ENCODE measurements around the gene DMAC2L. TPM values are rescaled to one million over a fixed set of nuclear protein-coding genes. Genes with fewer than 3 reads are reported as not detected.
"Not testable (repeated sequence)": the region's sequence is repeated elsewhere in the genome, so short reads cannot be mapped to it uniquely, and the experiment has no call there.

DMAC2L gene
- total RNA-seq, 2 donors from 2014 or later, result 14.9 to 16.6 TPM

DNA sequence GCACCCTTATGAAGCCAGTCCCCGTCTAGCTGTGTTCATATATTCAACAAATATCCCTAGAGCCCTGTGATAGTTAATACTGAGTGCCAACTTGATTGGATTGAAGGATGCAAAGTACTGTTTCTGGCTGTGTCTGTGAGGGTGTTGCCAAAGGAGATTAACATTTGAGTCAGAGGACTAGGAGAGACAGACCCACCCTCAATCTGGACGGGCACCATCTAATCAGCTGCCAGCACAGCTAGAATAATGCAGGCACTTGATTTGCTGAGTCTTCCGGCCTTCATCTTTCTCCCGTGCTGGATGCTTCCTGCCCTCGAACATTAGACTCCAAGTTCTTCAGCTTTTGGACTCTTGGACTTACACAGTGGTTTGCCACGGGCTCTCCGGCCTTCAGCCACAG, 53.4 kb downstream of the DMAC2L start:
- peak overlapping the region; percentile 87 to 91 for H3K27ac Mint-ChIP-seq
- H3K27me3 Mint-ChIP-seq; H3K36me3 Mint-ChIP-seq; DNase-seq (ENCODE audit: low spot score); ATAC-seq; H3K9me3 Mint-ChIP-seq: not testable (repeated sequence)
- H3K4me1 Mint-ChIP-seq (ENCODE audit: low read depth in 2 of 2), result peaks cover 39 to 41% of the 10 kb centered on the region in 2 donors
- peak overlapping the region; percentile 76 for H3K4me3 Mint-ChIP-seq

DNA sequence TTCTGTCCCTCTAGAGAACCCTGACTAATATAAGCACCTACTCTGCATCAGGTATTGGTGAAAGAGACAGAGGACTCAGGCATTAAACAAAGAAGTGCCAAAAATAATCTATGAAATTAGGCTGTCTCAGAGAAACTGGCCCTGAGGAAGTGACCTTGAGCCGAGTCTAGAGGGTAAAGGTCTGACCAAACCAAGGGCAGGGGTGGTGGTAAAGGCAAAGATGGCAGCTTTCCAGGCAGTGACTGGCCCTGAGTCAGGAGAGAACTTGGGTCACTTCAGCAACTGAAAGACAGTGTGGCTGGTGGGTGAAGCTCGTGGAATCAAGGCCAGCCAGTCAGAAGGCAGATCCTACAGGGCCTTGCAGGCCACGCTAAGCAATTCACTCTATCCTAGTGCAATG, 54.0 kb downstream of the DMAC2L start:
- Mint-ChIP-seq H3K9me3 (no peaks in the 10 kb centered on the region), H3K27me3 (no peaks in the 10 kb centered on the region), H3K4me3 (peak overlapping the region; percentile 76), H3K4me1 (ENCODE audit: low read depth in 2 of 2) (peaks cover 35 to 41% of the 10 kb centered on the region in 2 donors), H3K27ac (peak overlapping the region; percentile 87 to 91), H3K36me3 (peaks cover 6% of the 10 kb centered on the region)
- DNase-seq (ENCODE audit: low spot score) (no peak), ATAC-seq (peak in 1 of 2 donors; percentile 20)

DNA sequence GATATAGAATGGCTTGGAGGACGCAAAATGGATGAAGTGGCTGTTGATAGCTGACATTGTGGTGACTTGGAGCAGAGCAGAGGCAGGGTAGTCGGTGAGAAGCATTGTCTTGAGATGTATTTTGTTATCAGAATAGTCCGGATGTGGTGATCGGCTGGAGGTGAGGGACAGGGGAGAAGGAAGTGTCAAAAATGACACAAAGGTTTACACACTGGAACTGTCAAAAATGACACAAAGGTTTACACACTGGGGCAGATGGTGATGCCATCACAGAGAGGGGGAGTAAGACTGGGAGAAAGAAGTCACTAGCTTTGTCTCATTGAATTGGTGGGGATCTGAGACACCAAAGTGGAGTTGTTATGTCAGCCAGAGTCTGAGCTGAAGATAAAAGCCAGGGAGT, 54.5 kb downstream of the DMAC2L start:
- no peaks in the 10 kb centered on the region for H3K27me3 Mint-ChIP-seq
- DNase-seq (ENCODE audit: low spot score) (no peak), ATAC-seq (peak; percentile 64 to 72)
- peak overlapping the region; percentile 87 to 91 for H3K27ac Mint-ChIP-seq
- H3K9me3 Mint-ChIP-seq, result no peaks in the 10 kb centered on the region
- H3K4me1 Mint-ChIP-seq (ENCODE audit: low read depth in 2 of 2), result peaks cover 35 to 41% of the 10 kb centered on the region in 2 donors
- peak overlapping the region; percentile 76 for H3K4me3 Mint-ChIP-seq
- peaks cover 6% of the 10 kb centered on the region for H3K36me3 Mint-ChIP-seq

DNA sequence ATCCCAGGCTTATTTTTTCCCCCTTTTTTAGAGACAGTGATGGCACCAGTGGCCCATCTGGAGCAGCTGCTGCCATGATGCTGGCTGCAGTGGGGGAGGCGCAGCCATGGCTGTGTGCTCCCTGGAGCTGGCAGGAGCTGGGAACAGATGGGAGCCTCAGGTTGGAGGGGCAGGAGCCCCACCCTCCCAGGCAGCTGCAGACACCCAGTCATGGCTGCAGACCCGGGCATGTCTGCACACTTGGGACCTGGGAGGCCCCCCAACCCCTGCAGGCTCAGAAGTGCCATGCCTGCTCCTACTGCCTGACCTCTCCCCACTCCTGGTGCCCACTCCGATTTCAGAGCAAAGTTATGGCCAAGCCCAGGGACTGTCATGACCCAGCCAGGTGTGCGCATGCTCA, 59.4 kb downstream of the DMAC2L start:
- ATAC-seq (no peak), DNase-seq (ENCODE audit: low spot score) (no peak)
- peaks cover 9 to 12% of the 10 kb centered on the region in 2 donors for H3K4me1 Mint-ChIP-seq (ENCODE audit: low read depth in 2 of 2)
- H3K9me3 Mint-ChIP-seq, result no peaks in the 10 kb centered on the region
- H3K27ac Mint-ChIP-seq, result no peak overlapping the region
- H3K4me3 Mint-ChIP-seq, result no peak overlapping the region
- H3K36me3 Mint-ChIP-seq, result no peaks in the 10 kb centered on the region
- no peaks in the 10 kb centered on the region for H3K27me3 Mint-ChIP-seq

DNA sequence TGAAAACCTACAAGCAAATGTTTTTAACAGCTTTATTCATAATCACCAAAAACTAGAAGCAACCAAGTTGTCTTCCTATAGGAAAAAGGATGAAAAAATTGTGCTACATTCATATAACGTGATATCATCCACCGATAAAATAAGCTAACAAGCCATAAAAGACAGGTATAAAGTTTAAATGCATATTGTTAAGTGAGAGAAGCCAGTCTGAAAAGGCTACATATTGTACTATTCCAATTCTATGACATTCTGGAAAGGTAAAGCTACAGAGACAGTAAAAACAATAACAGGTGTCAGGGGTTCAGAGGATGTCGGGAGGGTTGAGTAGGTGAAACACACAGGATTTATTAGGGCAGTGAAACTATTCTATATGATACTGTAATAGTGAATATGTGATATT, 61.8 kb downstream of the DMAC2L start:
- no peak overlapping the region for H3K27ac Mint-ChIP-seq
- ATAC-seq, result no peak
- H3K4me3 Mint-ChIP-seq, result no peak overlapping the region
- H3K9me3 Mint-ChIP-seq, result no peaks in the 10 kb centered on the region
- no peaks in the 10 kb centered on the region for H3K36me3 Mint-ChIP-seq
- H3K4me1 Mint-ChIP-seq (ENCODE audit: low read depth in 2 of 2), result peaks cover 0 to 4% of the 10 kb centered on the region in 2 donors
- H3K27me3 Mint-ChIP-seq, result no peaks in the 10 kb centered on the region
- DNase-seq (ENCODE audit: low spot score), result no peak

DNA sequence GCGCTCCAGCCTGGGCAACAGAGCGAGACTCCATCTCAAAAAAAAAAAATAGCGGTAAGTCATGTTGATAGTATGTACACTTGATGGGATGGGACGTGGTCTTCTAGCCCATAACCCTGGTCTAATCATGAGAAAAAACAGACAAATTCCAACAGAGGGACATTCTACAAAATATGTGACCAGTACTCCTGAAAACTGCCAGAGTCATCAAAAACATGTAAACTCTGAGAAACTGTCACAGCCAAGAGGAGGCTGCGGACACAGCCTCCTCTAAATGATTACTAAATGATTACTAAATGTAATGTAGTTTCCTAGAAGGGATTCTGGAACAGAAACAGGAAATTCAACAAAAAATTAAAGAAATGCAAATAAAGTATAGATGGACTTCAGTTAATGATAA, 63.6 kb downstream of the DMAC2L start:
- H3K4me1 Mint-ChIP-seq (ENCODE audit: low read depth in 2 of 2), result peaks cover 0 to 4% of the 10 kb centered on the region in 2 donors
- DNase-seq (ENCODE audit: low spot score) (no peak), ATAC-seq (no peak)
- no peak overlapping the region for H3K4me3 Mint-ChIP-seq
- H3K27me3 Mint-ChIP-seq, result no peaks in the 10 kb centered on the region
- no peaks in the 10 kb centered on the region for H3K36me3 Mint-ChIP-seq
- no peaks in the 10 kb centered on the region for H3K9me3 Mint-ChIP-seq
- no peak overlapping the region for H3K27ac Mint-ChIP-seq

Other genes starting within 250 kb of the DMAC2L start
- 10 to 100 TPM; 14.0 to 24.6 TPM for gene VCPKMT, start 195.8 kb upstream of the DMAC2L start, total RNA-seq
- 10 to 100 TPM; 38.6 to 52.1 TPM for gene SOS2, start 80.7 kb upstream of the DMAC2L start, total RNA-seq
- 10 to 100 TPM; 14.2 to 15.4 TPM for gene L2HGDH, start 95 bp upstream of the DMAC2L start, total RNA-seq
- gene CDKL1, start 84.6 kb downstream of the DMAC2L start, total RNA-seq, result 1 to 10 TPM; 2.3 to 7.3 TPM
- gene MAP4K5, start 220.2 kb downstream of the DMAC2L start, total RNA-seq, result 10 to 100 TPM; 48.7 to 59.3 TPM
- gene ATL1, start 247.8 kb downstream of the DMAC2L start, total RNA-seq, result 1 to 10 TPM in 1 of 2 donors, under 1 TPM in 1; 0.62 to 1.8 TPM